ENCODE measurements around the gene AK9. TPM values are rescaled to one million over a fixed set of nuclear protein-coding genes. Genes with fewer than 3 reads are reported as not detected.
"Not testable (repeated sequence)": the region's sequence is repeated elsewhere in the genome, so short reads cannot be mapped to it uniquely, and the experiment has no call there.

The AK9 gene
- polyA plus RNA-seq, 1 of the 3 experiments (the other 2 are of a cell fraction) = 0.76 TPM

DNA sequence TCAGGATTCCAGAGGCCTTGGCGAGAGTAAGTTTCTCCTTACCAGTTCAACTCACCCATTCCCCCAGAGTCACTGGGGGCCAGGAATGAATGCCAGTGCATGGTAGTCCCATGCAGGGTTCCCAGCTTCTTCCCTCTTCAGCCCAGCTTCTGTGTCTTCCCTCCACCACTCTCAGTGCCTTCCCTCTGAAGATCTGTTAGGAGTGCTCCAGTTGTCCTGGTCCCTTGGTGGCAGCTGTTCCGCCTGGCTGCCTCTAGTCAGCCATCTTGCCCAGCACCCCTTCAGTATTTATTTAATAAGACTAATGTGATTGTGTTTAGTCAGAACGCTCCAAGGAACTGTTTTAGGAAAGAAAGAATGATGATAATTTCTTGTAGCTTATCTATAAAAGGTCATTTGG lies 23.2 kb upstream of the AK9 start:
- CTCF ChIA-PET = interaction anchor here (1.1 to 7.8 kb wide), 5 partner anchors 10 to 677 kb away, joined by 4 to 57 read pairs (median 5); no protein-coding TSS in a partner anchor

DNA sequence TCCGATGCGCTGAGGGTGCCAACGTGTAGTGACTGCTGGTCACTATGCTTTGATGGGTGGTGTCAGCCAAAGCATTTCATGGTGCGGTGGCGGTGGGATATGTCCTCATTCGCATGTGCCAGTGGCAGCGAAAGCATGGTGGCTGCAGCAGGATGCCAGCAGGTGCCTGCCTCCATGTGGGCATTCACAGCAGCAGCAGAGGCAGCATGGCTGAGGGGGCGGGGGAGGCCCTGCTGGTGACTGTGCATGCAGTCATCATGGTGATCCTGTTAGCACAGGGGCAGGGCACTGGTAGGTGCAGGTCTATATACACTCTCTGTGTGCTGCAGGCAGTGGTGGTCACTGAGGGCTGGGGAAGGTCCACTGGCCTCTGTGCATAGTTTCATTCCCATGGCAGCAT lies 22.1 kb upstream of the AK9 start:
- H4K20me1 ChIP-seq (ENCODE audit: insufficient read depth) = no peaks in the 10 kb centered on the region
- TF ChIP-seq EZH2phosphoT487 (IDR thresholded peaks at IDR 0.05; ENCODE audit: borderline replicate concordance, low read depth) (no peak), RXRA (IDR thresholded peaks at IDR 0.05; ENCODE audit: borderline replicate concordance, low read depth) (no peak), FOXM1 (IDR thresholded peaks at IDR 0.05; ENCODE audit: low read depth) (no peak), NFIC (IDR thresholded peaks at IDR 0.05; ENCODE audit: borderline replicate concordance) (no peak), RAD21 (IDR thresholded peaks at IDR 0.05; ENCODE audit: low read length) (no peak)
- TF ChIP-seq, protein P1, sequence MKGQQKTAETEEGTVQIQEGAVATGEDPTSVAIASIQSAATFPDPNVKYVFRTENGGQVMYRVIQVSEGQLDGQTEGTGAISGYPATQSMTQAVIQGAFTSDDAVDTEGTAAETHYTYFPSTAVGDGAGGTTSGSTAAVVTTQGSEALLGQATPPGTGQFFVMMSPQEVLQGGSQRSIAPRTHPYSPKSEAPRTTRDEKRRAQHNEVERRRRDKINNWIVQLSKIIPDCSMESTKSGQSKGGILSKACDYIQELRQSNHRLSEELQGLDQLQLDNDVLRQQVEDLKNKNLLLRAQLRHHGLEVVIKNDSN (IDR thresholded peaks at IDR 0.05; ENCODE audit: borderline replicate concordance, low read depth) = no peak
- H3K9me3 ChIP-seq = no peaks in the 10 kb centered on the region
- no peak overlapping the region for H3K9ac ChIP-seq
- H3K9me2 ChIP-seq = no peaks in the 10 kb centered on the region
- no peaks in the 10 kb centered on the region for H3K79me2 ChIP-seq (ENCODE audit: insufficient read depth)
- 77% methylated on average over 4 of the region's 8 CpGs for WGBS (ENCODE audit: low lambda C conversion rate)
- H3K4me2 ChIP-seq = no peak overlapping the region
- H3K36me3 ChIP-seq (replicated peaks in 1 of 2; ENCODE audit: control insufficient read depth in 1 of 2, insufficient read depth in 2 of 2, low read length in 1 of 2) = no peaks in the 10 kb centered on the region
- no peak overlapping the region for H2AFZ ChIP-seq (ENCODE audit: low read depth)
- H3K4me3 ChIP-seq (ENCODE audit: low read depth in 2 of 2, low read length in 1 of 2) = no peak overlapping the region
- H3K4me1 ChIP-seq (ENCODE audit: control insufficient read depth in 1 of 2, insufficient read depth in 2 of 2, low read depth in 1 of 2, low read length in 1 of 2) = peaks cover 0 to 22% of the 10 kb centered on the region in 2 experiments; a peak in 2 of 4 replicates
- no peaks in the 10 kb centered on the region for H3F3A ChIP-seq (replicated peaks; ENCODE audit: insufficient read depth)
- ChIA-PET POLR2A (no interaction called here), CTCF (interaction anchor here (1.1 to 7.8 kb wide), 5 partner anchors 8 to 677 kb away, joined by 3 to 57 read pairs (median 5); no protein-coding TSS in a partner anchor)
- H3K27ac ChIP-seq (ENCODE audit: low read depth in 2 of 2, low read length in 1 of 2) = no peak overlapping the region
- H3K27me3 ChIP-seq (ENCODE audit: insufficient read depth) = no peaks in the 10 kb centered on the region
- DNase-seq = no peak

More for the DNA sequence above, 23.2 kb upstream of the AK9 start:
- H3K9me2 ChIP-seq = no peaks in the 10 kb centered on the region
- H3K79me2 ChIP-seq (ENCODE audit: insufficient read depth) = no peaks in the 10 kb centered on the region
- no peaks in the 10 kb centered on the region for H3K9me3 ChIP-seq
- peaks cover 0 to 22% of the 10 kb centered on the region in 2 experiments; a peak in 2 of 4 replicates for H3K4me1 ChIP-seq (ENCODE audit: control insufficient read depth in 1 of 2, insufficient read depth in 2 of 2, low read depth in 1 of 2, low read length in 1 of 2)
- H3K27ac ChIP-seq (ENCODE audit: low read depth in 2 of 2, low read length in 1 of 2) = peak overlapping the region in 1 of 2 experiments; percentile 32; a peak in 1 of 4 replicates
- H3K4me2 ChIP-seq = no peak overlapping the region
- no peaks in the 10 kb centered on the region for H4K20me1 ChIP-seq (ENCODE audit: insufficient read depth)
- H3K36me3 ChIP-seq (replicated peaks in 1 of 2; ENCODE audit: control insufficient read depth in 1 of 2, insufficient read depth in 2 of 2, low read length in 1 of 2) = no peaks in the 10 kb centered on the region
- no peak for TF ChIP-seq GABPA (IDR thresholded peaks at IDR 0.05; ENCODE audit: low read depth)
- no peak overlapping the region for H3K9ac ChIP-seq
- no peaks in the 10 kb centered on the region for H3K27me3 ChIP-seq (ENCODE audit: insufficient read depth)
- peak; percentile 34 for DNase-seq
- no peak overlapping the region for H3K4me3 ChIP-seq (ENCODE audit: low read depth in 2 of 2, low read length in 1 of 2)
- POLR2A ChIA-PET = no interaction called here
- H3F3A ChIP-seq (replicated peaks; ENCODE audit: insufficient read depth) = no peaks in the 10 kb centered on the region
- H2AFZ ChIP-seq (ENCODE audit: low read depth) = no peak overlapping the region
- WGBS (ENCODE audit: low lambda C conversion rate) = 57% methylated on average over 2 of the region's 3 CpGs

DNA sequence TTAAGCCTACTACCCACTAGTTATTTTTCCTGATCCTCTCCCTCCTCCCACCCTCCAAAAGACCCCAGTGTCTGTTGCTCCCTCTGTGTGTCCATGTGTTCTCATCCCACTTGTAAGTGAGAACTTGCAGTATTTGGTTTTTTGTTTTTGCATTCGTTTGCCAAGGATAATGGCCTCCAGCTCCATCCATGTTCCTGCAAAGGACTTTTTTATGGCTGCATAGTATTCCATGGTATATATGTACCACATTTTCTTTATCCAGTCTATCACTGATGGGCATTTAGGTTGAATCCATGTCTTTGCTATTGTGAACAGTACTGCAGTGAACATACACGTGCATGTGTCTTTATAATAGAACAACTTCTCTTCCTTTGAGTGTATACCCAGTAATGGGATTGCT lies 17.1 kb upstream of the AK9 start:
- DNase-seq; H3K4me1 ChIP-seq (ENCODE audit: control insufficient read depth in 1 of 2, insufficient read depth in 2 of 2, low read depth in 1 of 2, low read length in 1 of 2); H2AFZ ChIP-seq (ENCODE audit: low read depth); H3K27ac ChIP-seq (ENCODE audit: low read depth in 2 of 2, low read length in 1 of 2); H3K36me3 ChIP-seq (replicated peaks in 1 of 2; ENCODE audit: control insufficient read depth in 1 of 2, insufficient read depth in 2 of 2, low read length in 1 of 2); H3K79me2 ChIP-seq (ENCODE audit: insufficient read depth); H3K9ac ChIP-seq; H3K9me2 ChIP-seq; H3K4me2 ChIP-seq; H3K4me3 ChIP-seq (ENCODE audit: low read depth in 2 of 2, low read length in 1 of 2); H4K20me1 ChIP-seq (ENCODE audit: insufficient read depth); H3K27me3 ChIP-seq (ENCODE audit: insufficient read depth); H3F3A ChIP-seq (replicated peaks; ENCODE audit: insufficient read depth); H3K9me3 ChIP-seq; POLR2A ChIA-PET: not testable (repeated sequence)
- 46% methylated on average over 2 of the region's 2 CpGs for WGBS (ENCODE audit: low lambda C conversion rate)
- CTCF ChIA-PET = interaction anchor here (1.2 to 7.8 kb wide), 2 partner anchors 181 to 331 kb away, joined by 3 to 57 read pairs; no protein-coding TSS in a partner anchor
